B cell (primary cell): ENCODE results near the gene IFNGR1. TPM values are rescaled to one million over a fixed set of nuclear protein-coding genes. Genes with fewer than 3 reads are reported as not detected.

Experiments used
- ATAC-seq: fragments of 200-7000 bp; cut with Tn5 transposase; one replicate; pipeline ENCODE4 v1.10.0; 2021; ENCODE audit warnings: low read depth, mild to moderate bottlenecking, moderate number of reproducible peaks, moderate library complexity
- CTCF ChIA-PET: fragments of 350-600 bp; sonication (Branson Sonifier 250); formaldehyde crosslinking; loops from one replicate; lab custom pipeline; 2021; ENCODE audit warnings: antibody characterized with exemption, inconsistent platforms; lab: Charles Lee
- POLR2A ChIA-PET: fragments of 350-600 bp; sonication (Branson Sonifier 250); formaldehyde crosslinking; loops from one replicate; lab custom pipeline; 2021; ENCODE audit warnings: antibody characterized with exemption; lab: Charles Lee
- DNase-seq: peaks from one replicate; pipeline ENCODE4 v3.0.0; 2013
- H2AFZ ChIP-seq: 2 replicates; pipeline ENCODE4 v1.6.1; 2012; ENCODE audit warnings: mild to moderate bottlenecking, low read depth, low read length; ENCODE audit not compliant: insufficient read depth, poor library complexity, severe bottlenecking
- H3K27ac ChIP-seq, 2 donors: 1 replicate in 1 of 2; 2 replicates in 1 of 2; pipeline ENCODE4 v1.5.1; 2012 to 2013; ENCODE audit warnings: low read length in 2 of 2, mild to moderate bottlenecking in 2 of 2, moderate library complexity in 1 of 2
- H3K27me3 ChIP-seq, 4 experiments: fragments of 200-600 bp in 1 of 4; sonication (generic) in 1 of 4; replicated peaks in 1 of 4; 1 replicate in 2 of 4; 2 replicates in 2 of 4; pipeline versions ENCODE4 v1.6.1 to v1.7.0; 2013 to 2016; ENCODE audit warnings: low read length in 3 of 4, mild to moderate bottlenecking in 2 of 4, mixed read lengths in 1 of 4, moderate library complexity in 1 of 4; ENCODE audit not compliant: insufficient read depth in 4 of 4, control insufficient read depth in 3 of 4; ENCODE audit errors: control extremely low read depth in 1 of 4
- H3K36me3 ChIP-seq, 2 experiments: replicated peaks in 1 of 2; 1 replicate in 1 of 2; 2 replicates in 1 of 2; pipeline versions ENCODE4 v1.6.1 to v1.7.1; 2013; ENCODE audit warnings: low read length in 1 of 2; ENCODE audit not compliant: insufficient read depth in 2 of 2, control insufficient read depth in 1 of 2; ENCODE audit errors: control extremely low read depth in 1 of 2, extremely low read depth in 1 of 2
- H3K4me1 ChIP-seq, 2 donors: fragments of 200-600 bp in 1 of 2; sonication (generic) in 1 of 2; 1 replicate in 1 of 2; 2 replicates in 1 of 2; pipeline versions ENCODE4 v1.5.1 to v1.6.1; 2013 to 2017; ENCODE audit warnings: low read length in 2 of 2; ENCODE audit not compliant: control insufficient read depth in 2 of 2, insufficient read depth in 2 of 2
- H3K4me2 ChIP-seq: replicated peaks from 2 replicates; pipeline ENCODE3; 2012; ENCODE audit warnings: mild to moderate bottlenecking, low read depth, low read length; ENCODE audit not compliant: poor library complexity, severe bottlenecking
- H3K4me3 ChIP-seq, 5 experiments: fragments of 200-600 bp in 1 of 5; sonication (generic) in 1 of 5; 1 replicate in 3 of 5; 2 replicates in 2 of 5; pipeline versions ENCODE4 v1.5.1 to v1.7.0; 2011 to 2016; ENCODE audit warnings: low read length in 4 of 5, mild to moderate bottlenecking in 4 of 5, low read depth in 2 of 5, control low read depth in 1 of 5, moderate library complexity in 1 of 5; ENCODE audit not compliant: insufficient read depth in 1 of 5; ENCODE audit errors: control extremely low read depth in 1 of 5, extremely low read depth in 1 of 5
- H3K79me2 ChIP-seq: fragments of 200-600 bp; sonication (generic); one replicate; pipeline ENCODE4 v1.6.0; 2016; ENCODE audit warnings: low read length; ENCODE audit not compliant: control insufficient read depth, insufficient read depth
- H3K9ac ChIP-seq: fragments of 200-600 bp; sonication (generic); 2 replicates; pipeline ENCODE4 v1.6.1; 2017; ENCODE audit warnings: mild to moderate bottlenecking, low read length, moderate library complexity
- H3K9me3 ChIP-seq, 3 donors: one replicate each; pipeline versions ENCODE4 v1.6.1 to v1.7.1; 2013; ENCODE audit warnings: low read length in 2 of 3; ENCODE audit not compliant: control insufficient read depth in 2 of 3, insufficient read depth in 1 of 3; ENCODE audit errors: control extremely low read depth in 1 of 3
- H4K20me1 ChIP-seq: 2 replicates; pipeline ENCODE4 v1.6.0; 2012; ENCODE audit warnings: mild to moderate bottlenecking, low read length; ENCODE audit not compliant: insufficient read depth, control insufficient read depth, poor library complexity, severe bottlenecking
- H3K27ac Mint-ChIP-seq: one replicate; pipeline ENCODE4 v1.8.0; 2021; ENCODE audit warnings: mixed read lengths
- H3K27me3 Mint-ChIP-seq: one replicate; pipeline ENCODE4 v1.8.0; 2021; ENCODE audit warnings: mixed read lengths
- H3K4me1 Mint-ChIP-seq: one replicate; pipeline ENCODE4 v1.8.0; 2021; ENCODE audit warnings: mixed read lengths
- H3K4me3 Mint-ChIP-seq: one replicate; pipeline ENCODE4 v1.8.0; 2021; ENCODE audit warnings: mixed read lengths
- H3K9me3 Mint-ChIP-seq: one replicate; pipeline ENCODE4 v1.8.0; 2022; ENCODE audit warnings: mixed read lengths; ENCODE audit not compliant: insufficient read depth
- CTCF ChIP-seq: fragments of 200-600 bp; IDR thresholded peaks from one replicate; pipeline ENCODE4 v1.8.0; 2022; ENCODE audit warnings: antibody characterized with exemption, mild to moderate bottlenecking
- EZH2 ChIP-seq: IDR thresholded peaks from 2 replicates; pipeline ENCODE4 v1.6.1; 2012; ENCODE audit warnings: borderline replicate concordance, low read depth, mild to moderate bottlenecking, moderate library complexity, low read length; ENCODE audit not compliant: insufficient read depth, poor library complexity, severe bottlenecking
- WGBS: methylation state at CpG from one replicate; pipeline ENCODE4 v1.1.5; 2013; ENCODE audit warnings: missing lambda C conversion rate; ENCODE audit not compliant: insufficient coverage; 5-methylcytosine and 5-hydroxymethylcytosine counted together
- intact Hi-C: fragments of 100-400 bp; cut with micrococcal nuclease; formaldehyde crosslinking; loops from one replicate; pipeline ENCODE4 v1.10.0; 2022
- polyA plus RNA-seq: library from polyadenylated mRNA; depleted of rRNA; stranded (reverse); fragments of >200 nt; gene quantifications from 2 replicates; pipeline ENCODE4 v1.2.3, GENCODE V29; 2012
- total RNA-seq, 2 donors: library from RNA; stranded (reverse); fragments of 120-200 nt in 1 of 2; gene quantifications; 1 replicate in 1 of 2; 2 replicates in 1 of 2; pipeline versions ENCODE4 v1.2.3 to v1.2.4, GENCODE V29; 2013 to 2022

IFNGR1 gene
- total and polyA plus RNA-seq, 2 donors (not counting 1 experiment from before 2014, with no cell fraction given), result 24.5 to 48.2 TPM

GRCh38 chr6:137170266-137171052 lies 48.7 kb downstream of the IFNGR1 start:
- ATAC-seq, result no peak
- WGBS, result 91% methylated on average over 4 of the region's 13 CpGs

More at GRCh38 chr6:137170266-137171052, 48.7 kb downstream of the IFNGR1 start:
- no peaks in the 10 kb centered on the region for H4K20me1 ChIP-seq
- H3K27me3 ChIP-seq, result no peaks in the 10 kb centered on the region
- peaks cover 79% of the 10 kb centered on the region for H3K4me1 Mint-ChIP-seq
- peak overlapping the region; percentile 15 for H3K9ac ChIP-seq
- no peak for TF ChIP-seq CTCF
- TF ChIP-seq EZH2, result no peak
- H3K9me3 Mint-ChIP-seq, result peaks cover 2% of the 10 kb centered on the region
- peak overlapping the region; percentile 69 for H2AFZ ChIP-seq
- peak; percentile 20 for DNase-seq
- H3K27ac Mint-ChIP-seq, result peak overlapping the region; percentile 93
- H3K4me2 ChIP-seq, result peak overlapping the region; percentile 65
- peak overlapping the region; percentile 77 to 87 for H3K27ac ChIP-seq
- POLR2A ChIA-PET, result interaction anchor here (0.6 to 1.6 kb wide), 3 partner anchors 16 to 64 kb away, joined by 5 to 12 read pairs (median 5); no protein-coding TSS in a partner anchor
- no peaks in the 10 kb centered on the region for H3K27me3 Mint-ChIP-seq
- peaks cover 0 to 8% (median 4%) of the 10 kb centered on the region in 3 donors for H3K9me3 ChIP-seq
- intact Hi-C loops, result no loop called here
- H3K36me3 ChIP-seq, result no peaks in the 10 kb centered on the region
- H3K4me1 ChIP-seq, result peaks cover 67 to 75% of the 10 kb centered on the region in 2 donors
- H3K4me3 ChIP-seq, result no peak overlapping the region
- no peaks in the 10 kb centered on the region for H3K79me2 ChIP-seq
- peak overlapping the region; percentile 71 for H3K4me3 Mint-ChIP-seq
- CTCF ChIA-PET, result interaction anchor here (0.6 to 10.3 kb wide), 6 partner anchors 9 to 540 kb away, joined by 3 to 265 read pairs (median 6); no protein-coding TSS in a partner anchor
